WTC11 (cell line): ENCODE results near the gene COX6B2.

Experiments used
- ARID4B ChIP-seq: sonication (generic); formaldehyde crosslinking; IDR thresholded peaks from 2 replicates; pipeline ENCODE4 v1.8.0; 2023; ENCODE audit warnings: missing genetic modification reagents, mild to moderate bottlenecking, borderline replicate concordance
- CTCF ChIP-seq: fragments of 200-600 bp; IDR thresholded peaks from 2 replicates; pipeline ENCODE4 v1.8.0; 2022; ENCODE audit warnings: antibody characterized with exemption
- ETV6 ChIP-seq: sonication (generic); formaldehyde crosslinking; IDR thresholded peaks from 2 replicates; pipeline ENCODE4 v1.8.1; 2022; ENCODE audit warnings: mild to moderate bottlenecking, missing genetic modification reagents
- FOXK1 ChIP-seq: sonication (generic); formaldehyde crosslinking; IDR thresholded peaks from 2 replicates; pipeline ENCODE4 v1.8.0; 2022; ENCODE audit warnings: mild to moderate bottlenecking, moderate library complexity, missing genetic modification reagents
- IRF1 ChIP-seq: sonication (generic); formaldehyde crosslinking; IDR thresholded peaks from 2 replicates; pipeline ENCODE4 v1.8.0; 2023; ENCODE audit warnings: missing genetic modification reagents
- JAZF1 ChIP-seq: fragments of 250-450 bp; sonication (Bioruptor Pico); IDR thresholded peaks from 2 replicates; pipeline ENCODE4 v1.9.0; 2021; ENCODE audit warnings: moderate library complexity, mild to moderate bottlenecking, inconsistent platforms
- JUN ChIP-seq: sonication (generic); formaldehyde crosslinking; IDR thresholded peaks from 2 replicates; pipeline ENCODE4 v1.8.0; 2023; ENCODE audit warnings: mild to moderate bottlenecking, missing genetic modification reagents
- KAT7 ChIP-seq: sonication (generic); formaldehyde crosslinking; IDR thresholded peaks from 2 replicates; pipeline ENCODE4 v1.8.1; 2023; ENCODE audit warnings: missing genetic modification reagents, mild to moderate bottlenecking, borderline replicate concordance
- MAX ChIP-seq: sonication (generic); formaldehyde crosslinking; IDR thresholded peaks from 2 replicates; pipeline ENCODE4 v1.8.0; 2022; ENCODE audit warnings: mild to moderate bottlenecking, missing genetic modification reagents
- MLX ChIP-seq: sonication (generic); formaldehyde crosslinking; IDR thresholded peaks from 2 replicates; pipeline ENCODE4 v1.8.1; 2023; ENCODE audit warnings: mild to moderate bottlenecking, missing genetic modification reagents, moderate library complexity
- NFATC4 ChIP-seq: fragments of 250-450 bp; sonication (Bioruptor Pico); IDR thresholded peaks from 2 replicates; pipeline ENCODE4 v1.9.0; 2021; ENCODE audit warnings: mild to moderate bottlenecking
- ZNF425 ChIP-seq: fragments of 250-450 bp; sonication (Bioruptor Pico); conservative IDR thresholded peaks from 2 replicates; pipeline ENCODE4 v1.9.0; 2021; ENCODE audit warnings: mild to moderate bottlenecking

- TF ChIP-seq JAZF1, result no peak
- no peak for TF ChIP-seq KAT7
- no peak for TF ChIP-seq ETV6
- TF ChIP-seq CTCF, result no peak
- no peak for TF ChIP-seq IRF1
- no peak for TF ChIP-seq MAX (CRISPR knock-in tag)
- no peak for TF ChIP-seq ARID4B (CRISPR knock-in tag)
- no peak for TF ChIP-seq FOXK1
- TF ChIP-seq NFATC4, result no peak
- no peak for TF ChIP-seq ZNF425
- TF ChIP-seq JUN (CRISPR knock-in tag), result no peak
- TF ChIP-seq MLX (CRISPR knock-in tag), result no peak
Measured at GRCh38 chr19:55299991-55300390, 54.5 kb downstream of the COX6B2 start.
